ENCODE measurements around the gene UQCR10. TPM values are rescaled to one million over a fixed set of nuclear protein-coding genes. Genes with fewer than 3 reads are reported as not detected.
"Not testable (repeated sequence)": the region's sequence is repeated elsewhere in the genome, so short reads cannot be mapped to it uniquely, and the experiment has no call there.

The UQCR10 gene
- total RNA-seq, 1 donor from 2014 or later: 86.3 TPM

GRCh38 chr22:29751669-29752068 lies 15.5 kb upstream of the UQCR10 start:
- H3K27ac ChIP-seq: no peak overlapping the region

GRCh38 chr22:29753808-29754657 lies 13.1 kb upstream of the UQCR10 start:
- H3K27ac ChIP-seq: no peak overlapping the region
- intact Hi-C loops (cut with DNase I): no loop called here
- peaks cover 4% of the 10 kb centered on the region for H3K36me3 ChIP-seq
- DNase-seq (no peak), ATAC-seq (no peak)
- peaks cover 2% of the 10 kb centered on the region for H3K4me1 ChIP-seq
- no peaks in the 10 kb centered on the region for H3K9me3 ChIP-seq
- H3K4me3 ChIP-seq: no peak overlapping the region
- H3K27me3 ChIP-seq: no peaks in the 10 kb centered on the region
- no peak for TF ChIP-seq CTCF (IDR thresholded peaks at IDR 0.05)

More at GRCh38 chr22:29751669-29752068, 15.5 kb upstream of the UQCR10 start:
- DNase-seq: no peak
- Histone ChIP-seq H3K4me3 (no peak overlapping the region), H3K9me3 (no peaks in the 10 kb centered on the region), H3K36me3 (peaks cover 16% of the 10 kb centered on the region), H3K27me3 (no peaks in the 10 kb centered on the region), H3K4me1 (peaks cover 2% of the 10 kb centered on the region)
- intact Hi-C loops (cut with DNase I): no loop called here
- no peak for ATAC-seq
- TF ChIP-seq CTCF (IDR thresholded peaks at IDR 0.05): no peak

GRCh38 chr22:29754658-29755395 lies 12.3 kb upstream of the UQCR10 start:
- H3K4me1 ChIP-seq; ATAC-seq; H3K9me3 ChIP-seq; H3K36me3 ChIP-seq; DNase-seq; H3K4me3 ChIP-seq; H3K27me3 ChIP-seq; intact Hi-C loops (cut with DNase I); H3K27ac ChIP-seq: not testable (repeated sequence)

DNA sequence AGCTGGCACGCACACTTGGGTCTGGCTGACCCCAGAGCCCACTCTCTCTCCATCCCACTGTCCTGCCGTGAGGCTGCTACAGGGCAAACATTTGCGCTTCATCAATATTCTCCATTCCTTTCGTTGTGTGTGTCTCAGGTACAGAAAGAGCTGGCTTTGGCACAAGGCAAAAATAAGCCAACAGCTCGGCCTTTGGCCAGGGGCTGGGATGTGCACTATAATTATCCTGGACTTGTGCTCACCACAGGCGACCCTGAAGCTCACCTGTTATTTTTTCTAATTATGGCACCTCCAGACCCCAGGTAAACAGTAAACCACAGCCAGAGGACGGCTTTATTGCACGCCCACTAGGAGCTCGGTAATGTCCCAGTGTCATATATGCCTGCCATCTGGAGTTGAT lies 11.3 kb upstream of the UQCR10 start:
- intact Hi-C loops (cut with DNase I): no loop called here
- Histone ChIP-seq H3K36me3 (no peaks in the 10 kb centered on the region), H3K27me3 (no peaks in the 10 kb centered on the region), H3K4me1 (peaks cover 2% of the 10 kb centered on the region), H3K9me3 (no peaks in the 10 kb centered on the region), H3K4me3 (no peak overlapping the region), H3K27ac (no peak overlapping the region)
- ATAC-seq (no peak), DNase-seq (no peak)
- TF ChIP-seq CTCF (IDR thresholded peaks at IDR 0.05): no peak

- no peaks in the 10 kb centered on the region for H3K9me3 ChIP-seq
- DNase-seq (no peak), ATAC-seq (no peak)
- no peaks in the 10 kb centered on the region for H3K27me3 ChIP-seq
- peaks cover 2% of the 10 kb centered on the region for H3K4me1 ChIP-seq
- no peak overlapping the region for H3K27ac ChIP-seq
- no peak for TF ChIP-seq CTCF (IDR thresholded peaks at IDR 0.05)
- no peaks in the 10 kb centered on the region for H3K36me3 ChIP-seq
- intact Hi-C loops (cut with DNase I): no loop called here
- no peak overlapping the region for H3K4me3 ChIP-seq
Observed at GRCh38 chr22:29756341-29756740, 10.8 kb upstream of the UQCR10 start.

DNA sequence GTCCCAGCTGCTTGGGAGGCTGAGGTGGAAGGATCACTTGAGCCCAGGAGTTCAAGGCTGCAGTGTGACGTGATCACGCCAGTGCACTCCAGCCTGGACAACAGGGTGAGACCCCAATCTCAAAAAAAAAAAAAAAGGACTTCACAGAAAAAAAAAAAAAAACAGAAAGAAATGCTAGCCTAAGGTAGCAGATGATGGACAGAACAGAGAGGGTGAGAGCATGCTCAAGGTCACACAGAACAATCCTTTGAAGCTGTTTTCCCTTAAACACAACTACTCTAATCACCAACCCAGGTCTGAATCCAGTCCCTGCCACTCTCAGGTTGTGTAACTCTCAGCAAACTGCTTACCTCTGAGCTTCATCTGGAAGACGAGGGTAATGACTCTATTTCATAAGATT lies 10.1 kb upstream of the UQCR10 start:
- no peak overlapping the region for H3K27ac ChIP-seq
- DNase-seq (no peak), ATAC-seq (no peak)
- no peaks in the 10 kb centered on the region for H3K27me3 ChIP-seq
- intact Hi-C loops (cut with DNase I): no loop called here
- no peaks in the 10 kb centered on the region for H3K4me1 ChIP-seq
- no peak overlapping the region for H3K4me3 ChIP-seq
- H3K9me3 ChIP-seq: no peaks in the 10 kb centered on the region
- no peak for TF ChIP-seq CTCF (IDR thresholded peaks at IDR 0.05)
- no peaks in the 10 kb centered on the region for H3K36me3 ChIP-seq
